Measurements from ENCODE around the gene ARHGAP20.

ARHGAP20 gene

GRCh38 chr11:110734790-110735189, 22.6 kb upstream of the ARHGAP20 start:
- TF ChIP-seq CTCF (IDR thresholded peaks at IDR 0.05): no peak

GRCh38 chr11:110730773-110731172, 18.5 kb upstream of the ARHGAP20 start:
- no peak for TF ChIP-seq CTCF (IDR thresholded peaks at IDR 0.05)

- TF ChIP-seq CTCF (IDR thresholded peaks at IDR 0.05): no peak
Measured at GRCh38 chr11:110728883-110729282, 16.6 kb upstream of the ARHGAP20 start.

GRCh38 chr11:110728476-110728875, 16.2 kb upstream of the ARHGAP20 start:
- TF ChIP-seq CTCF (IDR thresholded peaks at IDR 0.05): no peak

GRCh38 chr11:110724358-110724757, 12.1 kb upstream of the ARHGAP20 start:
- no peak for TF ChIP-seq CTCF (IDR thresholded peaks at IDR 0.05)

GRCh38 chr11:110720431-110721275, 8.4 kb upstream of the ARHGAP20 start:
- TF ChIP-seq CTCF (IDR thresholded peaks at IDR 0.05): no peak

GRCh38 chr11:110716361-110716760, 4.1 kb upstream of the ARHGAP20 start:
- TF ChIP-seq CTCF (IDR thresholded peaks at IDR 0.05): no peak
